Measurements from ENCODE around the gene SEC24B. TPM values are rescaled to one million over a fixed set of nuclear protein-coding genes. Genes with fewer than 3 reads are reported as not detected.
A peak's percentile ranks its signal among the peaks of the same experiment; 100 is the strongest.

SEC24B gene
- total RNA-seq, 2 experiments from 2014 or later: 25.8 to 26.0 TPM

DNA sequence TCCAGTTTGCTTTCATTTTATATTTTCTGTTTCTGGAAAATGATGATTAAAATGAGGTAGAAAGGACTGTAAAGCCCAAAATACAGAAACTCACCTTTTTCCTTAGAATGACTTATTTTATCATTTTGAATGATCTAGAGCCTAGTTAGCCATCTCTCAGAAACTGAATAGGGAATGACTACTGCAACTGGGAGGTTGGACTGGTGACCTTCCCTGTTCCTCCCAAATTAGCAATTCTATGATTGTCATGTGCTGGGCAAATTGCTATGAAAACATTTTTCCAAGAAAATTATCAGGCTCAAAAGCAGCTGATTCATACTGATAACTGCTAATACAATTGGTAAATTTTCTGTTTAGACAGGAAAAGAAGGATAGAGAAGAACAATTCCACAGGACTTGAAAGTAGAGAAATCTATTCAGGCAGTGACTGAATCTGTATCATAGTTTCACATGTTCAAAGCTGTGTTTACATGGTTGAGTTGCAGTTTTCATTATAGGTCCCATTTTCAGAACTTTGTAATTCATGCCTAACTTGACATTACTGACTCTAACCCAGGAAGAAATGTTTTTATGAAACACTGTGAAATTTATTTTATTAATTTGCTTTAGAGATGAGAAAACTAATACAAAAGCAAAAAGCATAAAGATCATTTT is 43.4 kb upstream of the SEC24B start:
- Mint-ChIP-seq H3K36me3 (ENCODE audit: low read depth) (no peaks in the 10 kb centered on the region), H3K4me3 (no peak overlapping the region), H3K4me1 (ENCODE audit: low read depth) (no peaks in the 10 kb centered on the region), H3K27ac (no peak overlapping the region), H3K9me3 (no peaks in the 10 kb centered on the region), H3K27me3 (peaks cover 2% of the 10 kb centered on the region)
- TF ChIP-seq, protein P1, sequence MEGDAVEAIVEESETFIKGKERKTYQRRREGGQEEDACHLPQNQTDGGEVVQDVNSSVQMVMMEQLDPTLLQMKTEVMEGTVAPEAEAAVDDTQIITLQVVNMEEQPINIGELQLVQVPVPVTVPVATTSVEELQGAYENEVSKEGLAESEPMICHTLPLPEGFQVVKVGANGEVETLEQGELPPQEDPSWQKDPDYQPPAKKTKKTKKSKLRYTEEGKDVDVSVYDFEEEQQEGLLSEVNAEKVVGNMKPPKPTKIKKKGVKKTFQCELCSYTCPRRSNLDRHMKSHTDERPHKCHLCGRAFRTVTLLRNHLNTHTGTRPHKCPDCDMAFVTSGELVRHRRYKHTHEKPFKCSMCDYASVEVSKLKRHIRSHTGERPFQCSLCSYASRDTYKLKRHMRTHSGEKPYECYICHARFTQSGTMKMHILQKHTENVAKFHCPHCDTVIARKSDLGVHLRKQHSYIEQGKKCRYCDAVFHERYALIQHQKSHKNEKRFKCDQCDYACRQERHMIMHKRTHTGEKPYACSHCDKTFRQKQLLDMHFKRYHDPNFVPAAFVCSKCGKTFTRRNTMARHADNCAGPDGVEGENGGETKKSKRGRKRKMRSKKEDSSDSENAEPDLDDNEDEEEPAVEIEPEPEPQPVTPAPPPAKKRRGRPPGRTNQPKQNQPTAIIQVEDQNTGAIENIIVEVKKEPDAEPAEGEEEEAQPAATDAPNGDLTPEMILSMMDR (IDR thresholded peaks at IDR 0.05): no peak
- DNase-seq (no peak), ATAC-seq (no peak)
- CTCF ChIA-PET: no interaction called here
- intact Hi-C loops (cut with micrococcal nuclease): no loop called here
- POLR2A ChIA-PET: no interaction called here

DNA sequence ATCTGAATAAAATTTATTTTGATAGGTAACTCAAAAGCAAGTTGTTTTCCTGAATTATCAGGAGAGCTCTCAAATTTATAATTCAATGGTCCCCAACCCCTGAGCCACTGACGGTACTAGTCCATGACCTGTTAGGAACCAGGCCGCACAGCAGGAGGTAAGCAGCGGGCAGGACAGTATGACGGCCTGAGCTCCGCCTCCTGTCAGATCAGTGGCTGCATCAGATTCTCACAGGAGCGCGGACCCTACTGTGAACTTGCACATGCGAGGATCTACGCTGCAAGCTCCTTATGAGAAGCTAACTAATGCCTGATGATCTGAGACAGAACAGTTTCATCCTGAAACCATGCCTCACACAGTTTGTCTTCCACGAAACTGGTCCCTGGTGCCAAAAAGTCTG is 37.9 kb upstream of the SEC24B start:
- DNase-seq: no peak
- ChIA-PET CTCF (interaction anchor here (1.6 kb wide), 1 partner anchor 10 kb away, joined by 6 read pairs; no protein-coding TSS in a partner anchor), POLR2A (interaction anchor here (0.7 kb wide), 1 partner anchor 11 kb away, joined by 3 read pairs; no protein-coding TSS in a partner anchor)
- no peak overlapping the region for H3K27ac Mint-ChIP-seq
- H3K4me1 Mint-ChIP-seq (ENCODE audit: low read depth): no peaks in the 10 kb centered on the region
- H3K27me3 Mint-ChIP-seq: peaks cover 3% of the 10 kb centered on the region
- no peak overlapping the region for H3K4me3 Mint-ChIP-seq
- intact Hi-C loops (cut with micrococcal nuclease): no loop called here
- H3K36me3 Mint-ChIP-seq (ENCODE audit: low read depth): no peaks in the 10 kb centered on the region
- TF ChIP-seq, protein P1 (IDR thresholded peaks at IDR 0.05): no peak
- ATAC-seq: no peak
- H3K9me3 Mint-ChIP-seq: no peaks in the 10 kb centered on the region

DNA sequence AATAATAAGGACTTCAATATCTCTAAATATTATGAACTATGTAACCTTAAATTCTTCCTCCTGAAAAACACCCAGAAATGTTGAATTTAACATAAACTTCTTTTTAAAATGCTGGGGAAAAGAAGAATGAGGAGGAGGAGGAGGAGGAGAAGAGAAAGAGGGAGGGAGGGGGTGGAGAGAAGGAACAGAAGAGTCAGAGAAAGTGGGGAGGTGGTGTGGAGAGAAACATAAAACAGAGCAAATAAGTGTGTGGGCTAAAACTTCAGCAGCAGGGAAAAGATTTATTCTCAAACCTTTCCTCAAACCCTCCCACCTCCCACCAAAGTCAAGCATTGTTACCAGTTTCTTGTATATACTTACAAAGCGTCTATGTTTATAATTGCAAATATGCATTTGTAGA is 34.7 kb upstream of the SEC24B start:
- TF ChIP-seq, protein P1 (IDR thresholded peaks at IDR 0.05): no peak

DNA sequence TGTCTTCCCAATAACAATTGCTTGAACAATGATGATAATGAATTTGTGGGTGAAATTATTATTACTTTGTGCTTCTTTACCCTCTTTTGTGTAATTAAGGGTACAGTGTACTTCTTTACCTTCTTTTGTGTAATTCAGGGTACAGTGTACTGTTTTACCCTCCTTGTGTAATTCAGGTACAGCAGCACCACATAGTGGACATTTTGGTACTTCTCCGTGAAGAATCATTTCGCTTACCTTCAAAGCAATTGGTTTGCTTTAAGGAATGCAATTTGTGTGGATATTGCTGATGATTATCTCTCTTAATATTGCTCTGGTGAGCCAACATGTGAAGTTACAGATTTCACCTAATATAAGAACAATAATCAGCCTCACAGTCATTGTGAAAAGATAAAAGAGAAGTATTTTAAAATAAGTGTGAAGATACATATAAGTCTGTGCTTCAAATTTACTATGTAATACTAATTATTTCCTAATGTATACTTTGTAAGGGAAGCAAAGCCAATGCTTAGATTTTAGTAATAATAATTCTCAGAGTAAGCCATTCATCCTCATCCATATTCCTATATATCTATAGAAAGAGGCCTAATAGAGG is 27.2 kb upstream of the SEC24B start:
- peak; percentile 46 for DNase-seq

More for the DNA sequence above, 34.7 kb upstream of the SEC24B start:
- H3K4me3 Mint-ChIP-seq: no peak overlapping the region
- no peaks in the 10 kb centered on the region for H3K36me3 Mint-ChIP-seq (ENCODE audit: low read depth)
- CTCF ChIA-PET: no interaction called here
- H3K4me1 Mint-ChIP-seq (ENCODE audit: low read depth): no peaks in the 10 kb centered on the region
- intact Hi-C loops (cut with micrococcal nuclease): no loop called here
- POLR2A ChIA-PET: no interaction called here
- no peak for ATAC-seq
- no peaks in the 10 kb centered on the region for H3K9me3 Mint-ChIP-seq
- DNase-seq: no peak
- H3K27ac Mint-ChIP-seq: no peak overlapping the region
- H3K27me3 Mint-ChIP-seq: peaks cover 3% of the 10 kb centered on the region

More for the DNA sequence above, 27.2 kb upstream of the SEC24B start:
- H3K36me3 Mint-ChIP-seq (ENCODE audit: low read depth): no peaks in the 10 kb centered on the region
- ChIA-PET POLR2A (no interaction called here), CTCF (interaction anchor here (0.6 to 1.8 kb wide), 16 partner anchors 11 to 742 kb away, joined by 3 to 10 read pairs (median 3); no protein-coding TSS in a partner anchor)
- peaks cover 2% of the 10 kb centered on the region for H3K27me3 Mint-ChIP-seq
- no peak overlapping the region for H3K4me3 Mint-ChIP-seq
- intact Hi-C loops (cut with micrococcal nuclease): loop anchor here (10.0 kb wide), 1 partner anchor 572 kb away; no protein-coding TSS in a partner anchor
- peak; percentile 58 for ATAC-seq
- TF ChIP-seq, protein P1 (IDR thresholded peaks at IDR 0.05): peak; percentile 82
- no peaks in the 10 kb centered on the region for H3K4me1 Mint-ChIP-seq (ENCODE audit: low read depth)
- H3K27ac Mint-ChIP-seq: no peak overlapping the region
- H3K9me3 Mint-ChIP-seq: no peaks in the 10 kb centered on the region
